Activated T-cell treated with anti-CD3 and anti-CD28 coated beads, Interleukin-2, amount 50 U/mL, for 48 hours (primary cell): Measurements from ENCODE around the gene NUDC.
A peak's percentile ranks its signal among the peaks of the same experiment; 100 is the strongest.
"Not testable (repeated sequence)": the region's sequence is repeated elsewhere in the genome, so short reads cannot be mapped to it uniquely, and the experiment has no call there.

ENCODE experiments used
- DNase-seq, 2 experiments: peaks; one replicate each; pipeline ENCODE4 v3.0.0-alpha.2; 2020

Gene NUDC

DNA sequence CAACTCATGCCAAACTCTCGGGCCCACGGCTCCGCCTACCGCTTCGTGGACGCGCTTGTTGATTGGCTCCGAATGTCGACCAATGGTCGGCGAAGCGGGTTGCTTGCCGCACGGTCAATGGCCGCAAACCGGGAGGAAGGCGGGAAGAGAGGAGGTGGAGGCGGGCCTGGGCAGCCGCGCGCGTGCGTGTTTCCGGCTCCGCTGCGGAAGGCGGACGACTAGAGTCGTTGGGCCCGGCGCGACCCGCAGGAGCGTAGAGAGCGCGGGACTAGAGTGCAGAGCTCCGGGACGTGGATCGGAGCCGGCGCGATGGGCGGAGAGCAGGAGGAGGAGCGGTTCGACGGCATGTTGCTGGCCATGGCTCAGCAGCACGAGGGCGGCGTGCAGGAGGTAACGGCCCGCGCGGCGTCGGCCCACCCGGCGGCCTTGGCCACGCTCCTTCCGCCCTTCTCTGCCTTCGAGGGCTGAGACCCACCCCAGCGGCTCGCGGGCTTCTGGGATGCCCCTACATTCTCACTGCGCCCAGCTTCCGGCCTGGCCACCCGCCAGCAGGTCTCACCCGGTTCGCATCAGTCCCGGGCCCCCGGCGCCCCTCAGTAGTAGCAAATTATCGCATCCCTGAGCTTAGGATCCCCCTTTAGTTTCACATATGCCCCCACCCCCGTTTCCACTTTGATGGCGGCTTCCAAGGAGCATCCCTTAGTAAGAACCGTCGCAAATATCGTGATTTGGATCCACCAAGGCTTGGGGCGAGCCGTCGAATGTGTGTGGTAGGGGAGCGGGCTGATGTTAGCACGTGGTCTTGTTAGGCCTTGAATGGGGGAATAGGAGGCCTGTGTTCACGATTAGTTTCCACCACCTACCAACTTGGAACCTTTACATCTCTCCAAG lies at the start of gene NUDC:
NUDC (plus strand) TSS at position 204 of the 891 bp plus-strand sequence; CDS start at position 310, 106 bp downstream.
- DNase-seq, result peak; percentile 97

GRCh38 chr1:26873097-26873496 lies 48.4 kb upstream of the NUDC start:
- not testable (repeated sequence) for DNase-seq

DNA sequence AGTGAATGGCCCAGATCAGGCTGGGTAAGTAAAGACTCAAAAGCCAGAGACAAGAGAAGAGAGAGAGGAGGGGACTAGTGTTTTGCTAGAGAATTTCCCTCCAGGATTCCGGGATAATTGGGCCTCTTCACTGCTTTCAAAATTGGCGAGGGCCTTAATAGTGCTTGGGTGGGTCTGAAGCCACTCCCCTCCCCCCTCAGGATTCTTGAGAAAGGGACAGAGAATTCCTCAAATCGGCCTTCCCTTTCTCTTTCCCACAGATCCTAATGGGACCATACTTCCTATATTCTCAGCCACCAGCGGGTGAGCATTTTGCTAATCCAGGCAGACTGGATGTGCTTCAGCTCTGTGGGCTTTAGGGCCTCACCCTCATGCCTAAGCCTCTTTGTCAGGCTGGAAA lies 46.6 kb upstream of the NUDC start:
- no peak for DNase-seq

DNA sequence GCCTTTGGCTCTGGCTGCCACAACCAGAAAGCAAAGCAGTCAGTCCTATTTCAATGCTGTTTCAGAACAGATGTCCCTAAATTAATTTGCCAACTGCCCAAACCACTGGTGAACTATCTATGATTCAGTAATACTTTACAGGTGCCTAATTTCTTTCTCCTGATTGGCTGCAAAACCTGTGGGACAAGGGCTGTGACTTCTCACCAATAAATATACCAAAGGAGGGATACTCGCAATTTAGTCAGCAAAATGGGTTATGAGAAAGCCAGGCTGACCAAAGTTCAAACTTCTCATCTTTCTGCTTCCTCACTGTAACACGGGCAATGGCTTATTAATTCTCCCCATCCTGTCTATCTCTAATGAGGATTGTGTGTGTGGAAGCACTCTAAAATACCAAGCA lies 44.2 kb upstream of the NUDC start:
- no peak for DNase-seq

GRCh38 chr1:26879793-26880192 lies 41.8 kb upstream of the NUDC start:
- no peak for DNase-seq

GRCh38 chr1:26881611-26882010 lies 39.9 kb upstream of the NUDC start:
- DNase-seq, result not testable (repeated sequence)

- DNase-seq, result no peak
Observed at GRCh38 chr1:26882696-26883463, 38.7 kb upstream of the NUDC start.

GRCh38 chr1:26887125-26887524 lies 34.4 kb upstream of the NUDC start:
- no peak for DNase-seq

- no peak for DNase-seq
Observed at GRCh38 chr1:26888231-26888630, 33.3 kb upstream of the NUDC start.

DNA sequence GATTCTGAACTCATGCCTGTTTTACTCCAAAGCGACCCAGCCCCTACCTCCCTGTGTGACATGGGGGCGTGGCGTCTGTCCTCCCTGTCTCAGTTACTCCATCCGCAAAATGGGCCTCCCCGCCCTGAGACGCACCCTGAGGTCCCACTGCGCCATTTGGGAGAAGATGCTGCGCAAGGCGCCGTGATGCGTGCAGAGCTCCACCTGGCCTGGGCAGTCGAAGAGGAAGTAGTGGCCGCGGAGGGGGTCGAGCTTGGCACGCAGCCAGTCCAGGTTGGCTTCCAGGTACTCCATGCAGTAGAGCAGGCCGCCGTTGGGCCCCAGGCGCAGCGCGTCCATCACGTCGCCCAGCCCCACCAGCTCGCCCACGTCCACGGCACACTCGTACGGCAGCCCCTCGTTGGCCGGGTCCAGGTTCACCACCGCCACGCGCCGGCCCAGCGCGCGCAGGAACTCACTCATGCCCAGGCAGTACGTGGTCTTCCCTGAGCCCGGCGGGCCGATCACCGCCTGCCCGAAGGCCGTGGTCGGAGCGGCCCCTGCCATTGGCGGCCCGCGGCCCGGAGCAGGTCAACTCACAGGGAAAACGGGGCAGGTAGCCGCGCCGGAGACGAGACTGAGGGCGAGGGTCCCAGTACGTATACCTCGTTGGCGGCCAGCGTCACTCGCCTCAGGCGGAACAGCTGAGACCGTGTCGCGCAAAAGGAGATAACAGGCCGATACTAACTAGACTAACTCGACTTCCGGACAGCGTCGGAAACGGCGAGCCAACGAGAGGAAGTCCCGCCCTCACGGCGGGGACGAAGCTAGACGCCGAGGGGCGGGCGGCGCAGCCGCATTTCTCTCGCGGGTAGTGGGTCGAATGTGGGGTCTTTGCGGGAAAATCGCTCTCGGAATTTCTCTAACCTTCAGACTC lies 31.7 kb upstream of the NUDC start, which contains the start of gene GPN2:
GPN2 (minus strand) TSS at position 733 of the 916 bp plus-strand sequence; CDS start at position 546, 187 bp downstream.
- peak; percentile 86 to 87 for DNase-seq

DNA sequence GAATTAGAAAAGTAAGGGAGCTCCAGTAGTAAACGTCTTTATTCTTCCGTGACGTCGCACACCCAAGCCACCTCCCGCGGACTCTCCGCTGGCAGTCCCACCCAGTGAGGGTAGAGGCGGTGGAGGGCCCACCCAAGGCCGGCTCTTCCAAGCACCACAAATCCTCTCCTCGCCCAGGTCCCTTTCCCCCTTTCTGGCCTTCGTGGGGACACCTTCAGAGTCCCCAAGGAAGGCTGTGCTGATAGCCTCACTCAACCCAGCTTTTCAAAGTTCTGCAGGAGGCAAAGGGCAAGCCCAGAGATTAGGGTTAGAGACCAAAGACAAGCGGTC lies 31.1 kb upstream of the NUDC start:
- DNase-seq, result no peak

DNA sequence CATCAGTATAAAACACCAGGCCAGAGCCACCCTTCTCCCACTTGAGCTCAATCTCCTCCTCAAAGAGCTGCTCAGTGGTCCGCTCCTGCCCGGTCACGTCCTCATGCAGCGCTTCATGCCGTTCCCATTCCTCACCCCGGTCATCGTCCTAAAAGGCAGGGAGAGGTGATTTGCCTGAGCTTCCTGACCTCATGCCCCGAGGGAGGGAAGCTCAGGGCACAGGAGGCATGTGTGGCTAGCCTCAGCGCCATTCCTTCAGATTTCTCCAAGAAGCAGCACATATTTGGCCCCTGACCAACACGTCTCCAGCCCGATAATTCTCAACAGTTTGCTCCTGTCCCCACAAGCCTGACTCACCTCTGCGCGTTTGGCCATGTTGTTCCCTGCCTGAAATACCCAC lies 27.3 kb upstream of the NUDC start:
- DNase-seq, result no peak

- DNase-seq, result no peak
Observed at GRCh38 chr1:26897351-26897750, 24.2 kb upstream of the NUDC start.

DNA sequence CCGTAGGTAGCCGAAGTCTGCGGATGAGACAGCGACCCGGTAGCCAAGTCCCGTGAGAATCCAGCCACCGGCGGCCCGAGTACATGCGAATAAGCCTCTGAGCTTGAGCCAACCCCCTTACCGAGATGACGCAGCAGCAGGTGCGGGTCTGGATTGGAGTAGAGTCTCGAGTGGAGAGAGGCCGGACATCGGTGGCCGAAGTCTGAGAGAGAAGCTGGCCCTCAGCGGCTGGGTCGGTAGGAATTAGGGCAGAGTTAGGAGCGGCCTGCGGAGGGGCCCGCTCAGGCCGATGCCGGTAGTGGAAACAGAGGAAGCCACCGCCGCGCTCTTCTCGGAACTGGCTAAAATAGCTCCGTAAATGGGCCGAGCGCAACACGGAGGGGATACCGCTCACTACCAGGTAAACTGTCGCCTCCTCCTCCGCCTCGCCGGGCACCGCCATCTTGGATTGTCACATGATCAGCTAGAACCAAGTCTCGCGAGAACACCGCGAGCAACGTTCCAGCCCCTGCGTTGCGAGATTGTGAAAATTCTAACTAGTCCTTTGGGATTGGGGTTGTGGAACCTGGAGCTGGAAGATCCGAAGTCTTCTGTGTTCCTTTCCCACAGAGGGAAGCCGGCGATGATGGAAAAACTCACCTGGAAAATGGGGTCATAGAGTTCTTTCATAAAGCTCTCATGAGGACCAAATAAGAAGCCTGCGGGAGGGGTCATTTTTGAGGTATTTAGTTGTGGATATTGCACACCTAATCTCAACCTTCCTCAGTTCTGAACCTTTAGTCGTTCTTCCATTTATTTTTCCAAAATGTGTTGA lies 21.3 kb upstream of the NUDC start, which contains the start of gene GPATCH3:
GPATCH3 (minus strand) TSS at position 467 of the 814 bp plus-strand sequence; CDS start at position 442, 25 bp downstream.
- peak; percentile 90 to 92 for DNase-seq

- DNase-seq, result no peak
Observed at GRCh38 chr1:26900815-26901511, 20.6 kb upstream of the NUDC start.

GRCh38 chr1:26907071-26907917 lies 14.2 kb upstream of the NUDC start:
- DNase-seq, result no peak

DNA sequence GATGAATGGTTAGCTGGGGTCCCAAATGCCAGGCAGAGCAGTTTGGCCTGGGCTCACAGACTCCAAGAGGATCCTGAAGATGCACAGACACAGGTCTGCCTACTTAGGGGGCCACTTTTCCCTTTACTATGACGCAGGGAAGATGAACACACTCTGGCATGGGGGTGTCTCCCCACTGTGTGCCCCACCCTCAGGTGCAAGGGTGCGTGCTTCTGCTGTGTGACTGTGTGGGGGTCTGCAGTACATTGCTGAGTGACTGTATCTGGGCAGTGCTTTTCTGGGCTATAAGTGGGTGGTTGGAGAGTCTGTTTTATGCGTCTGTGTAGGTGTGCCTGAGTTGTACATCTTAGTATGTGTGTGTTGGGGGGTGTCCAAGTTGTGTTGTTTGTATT lies 11.6 kb upstream of the NUDC start:
- DNase-seq, result no peak

- DNase-seq, result no peak
Observed at GRCh38 chr1:26910343-26911160, 11.0 kb upstream of the NUDC start.
